HG02623 (cell line): ENCODE data around the gene RBM44.
"Not testable (repeated sequence)": the region's sequence is repeated elsewhere in the genome, so short reads cannot be mapped to it uniquely, and the experiment has no call there.

Source experiments
- ATAC-seq: cut with Tn5 transposase; IDR thresholded peaks from one replicate; pipeline ENCODE4 v1.9.1; 2021; ENCODE audit warnings: moderate library complexity; ENCODE audit not compliant: unreplicated experiment

RBM44 gene

GRCh38 chr2:237798236-237799059 is at the start of gene RBM44:
TSS of gene RBM44 (plus strand) at chr2:237798779. CDS start at chr2:237813610, 14,831 bp downstream.
- no peak for ATAC-seq

- no peak for ATAC-seq
These were observed 49.6 kb upstream of the RBM44 start for GRCh38 chr2:237749002-237749401.

GRCh38 chr2:237749961-237750360 is 48.6 kb upstream of the RBM44 start:
- no peak for ATAC-seq

GRCh38 chr2:237750441-237750840 is 48.1 kb upstream of the RBM44 start:
- ATAC-seq = not testable (repeated sequence)

- ATAC-seq = peak; percentile 98
These were observed 45.8 kb upstream of the RBM44 start for GRCh38 chr2:237752761-237753165.

GRCh38 chr2:237754182-237754581 is 44.4 kb upstream of the RBM44 start:
- no peak for ATAC-seq

- ATAC-seq = no peak
These were observed 43.8 kb upstream of the RBM44 start for GRCh38 chr2:237754626-237755248.

GRCh38 chr2:237757616-237758015 is 41.0 kb upstream of the RBM44 start:
- ATAC-seq = no peak

GRCh38 chr2:237758185-237758584 is 40.4 kb upstream of the RBM44 start:
- ATAC-seq = no peak

GRCh38 chr2:237759176-237759575 is 39.4 kb upstream of the RBM44 start:
- ATAC-seq = no peak

GRCh38 chr2:237760506-237761502 is 37.8 kb upstream of the RBM44 start:
- ATAC-seq = no peak

- ATAC-seq = not testable (repeated sequence)
These were observed 36.0 kb upstream of the RBM44 start for GRCh38 chr2:237762291-237763182.

GRCh38 chr2:237763812-237764211 is 34.8 kb upstream of the RBM44 start:
- ATAC-seq = no peak

GRCh38 chr2:237765122-237765521 is 33.5 kb upstream of the RBM44 start:
- ATAC-seq = not testable (repeated sequence)

GRCh38 chr2:237765875-237766274 is 32.7 kb upstream of the RBM44 start:
- ATAC-seq = no peak

GRCh38 chr2:237766340-237766739 is 32.2 kb upstream of the RBM44 start:
- no peak for ATAC-seq

- no peak for ATAC-seq
These were observed 26.1 kb upstream of the RBM44 start for GRCh38 chr2:237772513-237772912.

GRCh38 chr2:237773826-237774225 is 24.8 kb upstream of the RBM44 start:
- no peak for ATAC-seq

GRCh38 chr2:237774811-237775553 is 23.6 kb upstream of the RBM44 start:
- ATAC-seq = no peak
